K562 (cell line): ENCODE measurements around the gene PHLDB2. TPM values are rescaled to one million over a fixed set of nuclear protein-coding genes. Genes with fewer than 3 reads are reported as not detected.

Experiments
- ATAC-seq: fragments of 200-7000 bp; cut with Tn5 transposase; 3 replicates; pipeline ENCODE4 v1.9.1; 2020; ENCODE audit warnings: moderate library complexity
- BruUV-seq: library from RNA; stranded (reverse); fragments of 400-500 nt; replicated peaks from 2 replicates; lab custom pipeline; 2021; lab: Mats Ljungman, UMichigan
- CTCF ChIA-PET: fragments of 300-600 bp; formaldehyde crosslinking; extraction: SDS; loops from one replicate; lab custom pipeline; 2021; ENCODE audit warnings: low intra/inter-chr PET ratio; lab: Yijun Ruan, JAX
- POLR2A ChIA-PET: fragments of 300-600, 350-650 bp; sonication (Branson Sonifier 250); formaldehyde crosslinking; extraction: SDS; loops from one replicate; lab custom pipeline; 2021; ENCODE audit warnings: antibody characterized with exemption, inconsistent platforms; lab: Yijun Ruan, JAX
- DNase-seq, 4 experiments: peaks; one replicate each; pipeline versions ENCODE4 v3.0.0 to v3.0.0-alpha.2; 2011 to 2018; ENCODE audit warnings: low spot score in 3 of 4, mixed read lengths in 3 of 4; ENCODE audit errors: extremely low read depth in 1 of 4
- FAIRE-seq: peaks from 2 replicates; lab custom pipeline; 2011; peaks lifted over from hg19 to GRCh38; lab: Jason Lieb, UNC
- H2AFZ ChIP-seq: 2 replicates; pipeline ENCODE4 v1.6.0; 2011; ENCODE audit warnings: low read depth, low read length, control low read depth, inconsistent platforms
- H3K27ac ChIP-seq: fragments of 200-600 bp; 3 replicates; pipeline ENCODE4 v1.8.0; 2011; ENCODE audit warnings: low read depth, mild to moderate bottlenecking, control low read depth, inconsistent platforms, low read length, moderate library complexity, mixed read lengths; ENCODE audit errors: extremely low read depth
- H3K27me3 ChIP-seq, 2 experiments: fragments of 300-600 bp in 1 of 2; 2 replicates in 1 of 2; 3 replicates in 1 of 2; pipeline versions ENCODE4 v1.6.0 to v1.8.0; 2011; ENCODE audit warnings: inconsistent platforms in 2 of 2, low read length in 2 of 2, mild to moderate bottlenecking in 1 of 2, mixed read lengths in 1 of 2, moderate library complexity in 1 of 2; ENCODE audit not compliant: control insufficient read depth in 2 of 2, insufficient read depth in 2 of 2
- H3K36me3 ChIP-seq: fragments of 300-600 bp; 3 replicates; pipeline ENCODE4 v1.8.0; 2011; ENCODE audit warnings: mild to moderate bottlenecking, low read length, inconsistent platforms; ENCODE audit not compliant: control insufficient read depth, insufficient read depth
- H3K4me1 ChIP-seq, 2 experiments: fragments of 200-600 bp in 1 of 2; replicated peaks in 1 of 2; 2 replicates in 1 of 2; 3 replicates in 1 of 2; pipeline versions ENCODE4 v1.5.1 to v1.8.0; 2011; ENCODE audit warnings: inconsistent platforms in 2 of 2, low read length in 2 of 2, mild to moderate bottlenecking in 1 of 2, mixed read lengths in 1 of 2, moderate library complexity in 1 of 2; ENCODE audit not compliant: control insufficient read depth in 2 of 2, insufficient read depth in 2 of 2
- H3K4me2 ChIP-seq: 2 replicates; pipeline ENCODE4 v1.6.1; 2011; ENCODE audit warnings: low read length, control low read depth, inconsistent platforms, mixed read lengths; ENCODE audit not compliant: insufficient read depth
- H3K4me3 ChIP-seq: fragments of 200-600 bp; sonication (generic), shearing (Covaris generic); 2 replicates; pipeline ENCODE4 v1.5.1; 2016; ENCODE audit warnings: control low read depth, inconsistent platforms
- H3K79me2 ChIP-seq: fragments of 200-600 bp; 3 replicates; pipeline ENCODE4 v1.8.0; 2011; ENCODE audit warnings: low read length, inconsistent platforms; ENCODE audit not compliant: control insufficient read depth, insufficient read depth
- H3K9ac ChIP-seq, 2 experiments: 2 replicates each; pipeline versions ENCODE4 v1.6.0 to v1.6.1; 2011; ENCODE audit warnings: low read depth in 2 of 2, low read length in 2 of 2, control low read depth in 1 of 2, inconsistent platforms in 1 of 2, mild to moderate bottlenecking in 1 of 2, mixed read lengths in 1 of 2; ENCODE audit not compliant: insufficient read depth in 1 of 2
- H3K9me1 ChIP-seq: one replicate; pipeline ENCODE4 v1.6.0; 2011; ENCODE audit warnings: inconsistent platforms, mild to moderate bottlenecking, low read length, moderate library complexity; ENCODE audit not compliant: control insufficient read depth, insufficient read depth
- H3K9me3 ChIP-seq: replicated peaks from 2 replicates; pipeline ENCODE4 v1.5.1; 2011; ENCODE audit warnings: low read depth, low read length, inconsistent platforms; ENCODE audit not compliant: control insufficient read depth, insufficient read depth
- H4K20me1 ChIP-seq: replicated peaks from 2 replicates; pipeline ENCODE4 v1.6.1; 2011; ENCODE audit warnings: low read length, inconsistent platforms, mixed read lengths; ENCODE audit not compliant: control insufficient read depth, insufficient read depth
- ARNT ChIP-seq, 2 experiments: fragments of 450-650 bp; IDR thresholded peaks; 2 replicates each; pipeline ENCODE4 v1.6.1; 2016; ENCODE audit warnings: mild to moderate bottlenecking in 1 of 2
- ATF1 ChIP-seq, 2 experiments: fragments of 450-650 bp in 1 of 2; IDR thresholded peaks; 2 replicates each; pipeline ENCODE4 v1.6.1; 2016; ENCODE audit warnings: missing compliant biosample characterization in 1 of 2, missing genetic modification characterization in 1 of 2
- CBX3 ChIP-seq, 2 experiments: IDR thresholded peaks; 1 replicate in 1 of 2; 2 replicates in 1 of 2; pipeline ENCODE4 v1.6.1; 2012; ENCODE audit warnings: inconsistent platforms in 2 of 2, low read length in 2 of 2, borderline replicate concordance in 1 of 2, control low read depth in 1 of 2
- ESRRA ChIP-seq: fragments of 450-650 bp; IDR thresholded peaks from 2 replicates; pipeline ENCODE4 v1.6.1; 2014; ENCODE audit warnings: low read depth, mild to moderate bottlenecking, moderate library complexity, borderline replicate concordance
- HES1 ChIP-seq: fragments of 450-650 bp; IDR thresholded peaks from 2 replicates; pipeline ENCODE4 v1.6.1; 2016; ENCODE audit warnings: low read depth, mild to moderate bottlenecking, moderate library complexity
- HEY1 ChIP-seq: fragments of 250-450 bp; sonication (Bioruptor Pico); IDR thresholded peaks from 2 replicates; pipeline ENCODE4 v1.5.0; 2020; ENCODE audit warnings: mild to moderate bottlenecking, moderate library complexity, borderline replicate concordance
- MCM5 ChIP-seq: fragments of 450-650 bp; IDR thresholded peaks from 2 replicates; pipeline ENCODE4 v1.6.1; 2016; ENCODE audit warnings: low read depth
- PTBP1 ChIP-seq: fragments of 200-400 bp; formaldehyde crosslinking; IDR thresholded peaks from 2 replicates; pipeline ENCODE4 v1.6.1; 2017; ENCODE audit warnings: low read depth, low read length
- RERE ChIP-seq: sonication (generic); formaldehyde crosslinking; IDR thresholded peaks from 2 replicates; pipeline ENCODE4 v1.8.0; 2023; ENCODE audit warnings: missing genetic modification reagents, mild to moderate bottlenecking, borderline replicate concordance
- SRSF3 ChIP-seq: fragments of 200-400 bp; formaldehyde crosslinking; IDR thresholded peaks from 2 replicates; pipeline ENCODE4 v1.6.1; 2016; ENCODE audit warnings: mild to moderate bottlenecking, low read length, moderate library complexity; ENCODE audit not compliant: insufficient read depth
- ZNF124 ChIP-seq: sonication (generic); formaldehyde crosslinking; IDR thresholded peaks from 2 replicates; pipeline ENCODE4 v1.8.1; 2022; ENCODE audit warnings: missing genetic modification reagents
- ZNF280A ChIP-seq: fragments of 450-650 bp; IDR thresholded peaks from 2 replicates; pipeline ENCODE4 v1.6.1; 2018; ENCODE audit warnings: mild to moderate bottlenecking, low read depth; ENCODE audit not compliant: partially characterized antibody
- in situ Hi-C: fragments of 300-500 bp; cut with MboI; formaldehyde crosslinking; loops from 4 replicates; pipeline ENCODE4 v1.15.0; 2018; ENCODE audit warnings: inconsistent platforms, mixed read lengths
- intact Hi-C: fragments of 100-400 bp; cut with micrococcal nuclease; formaldehyde crosslinking; loops from 2 replicates; pipeline ENCODE4 v1.14.2; 2022
- polyA plus RNA-seq, 8 experiments: library from polyadenylated mRNA; depleted of rRNA in 4 of 8; stranded (reverse) in 5 of 8; unstranded in 3 of 8; fragments of >200 nt; fragmentation: Nextera tagmentation in 2 of 8; fragmentation: Illumina TruSeq in 1 of 8; extraction: Ambion mirVana in 2 of 8; extraction: Trizol in 1 of 8; gene quantifications; 2 replicates each; pipeline versions ENCODE4 v1.2.1 to v1.2.3, GENCODE V29; 2011 to 2014; ENCODE audit warnings: inconsistent platforms in 1 of 8, missing spikeins in 1 of 8
- total RNA-seq, 7 experiments: library from RNA; depleted of rRNA in 6 of 7; stranded (reverse); fragments of >200 nt in 6 of 7; fragmentation: Illumina TruSeq in 2 of 7; extraction: Trizol in 2 of 7; gene quantifications; 2 replicates each; pipeline versions ENCODE4 v1.2.1 to v1.2.3, GENCODE V29; 2011 to 2021; ENCODE audit warnings: low replicate concordance in 1 of 7

Gene PHLDB2
- total and polyA plus RNA-seq, 9 of the 15 experiments (the other 6 are each of a cell fraction or from before 2014, with no cell fraction given), result 0.04 TPM; not detected in 8

GRCh38 chr3:111874177-111874820 is 15.2 kb downstream of the PHLDB2 start (continued):
- TF ChIP-seq RERE (CRISPR knock-in tag) (no peak), MCM5 (no peak)
- TF ChIP-seq, all 486 proteins: peak for 0

- intact Hi-C loops (no loop called here), in situ Hi-C loops (no loop called here)
- Histone ChIP-seq H3K4me2 (no peak overlapping the region), H3K79me2 (no peaks in the 10 kb centered on the region), H3K27me3 (no peaks in the 10 kb centered on the region), H4K20me1 (no peaks in the 10 kb centered on the region)
- POLR2A ChIA-PET, result no interaction called here
- CTCF ChIA-PET, result no interaction called here
- no peak for TF ChIP-seq HEY1 (CRISPR knock-in tag)
- TF ChIP-seq ATF1 (CRISPR knock-in tag; IDR thresholded peaks at IDR 0.05), result no peak
- TF ChIP-seq ATF1 (tag; IDR thresholded peaks at IDR 0.05), result no peak
- TF ChIP-seq HES1, result no peak
- TF ChIP-seq ZNF124 (CRISPR knock-in tag), result no peak
- TF ChIP-seq CBX3 (IDR thresholded peaks at IDR 0.05; ENCODE audit: borderline replicate concordance in 1 of 2, low read length in 2 of 2), result no peak
- no peak for TF ChIP-seq ESRRA
- TF ChIP-seq ARNT (IDR thresholded peaks at IDR 0.05), result no peak
- no peak for TF ChIP-seq PTBP1
- no peak for TF ChIP-seq SRSF3
- no peak for TF ChIP-seq ZNF280A
- TF ChIP-seq, all 486 proteins: peak for 0
- Histone ChIP-seq H3K9ac (no peak overlapping the region), H3K27ac (no peak overlapping the region), H3K4me1 (no peaks in the 10 kb centered on the region), H2AFZ (no peak overlapping the region), H3K36me3 (no peaks in the 10 kb centered on the region), H3K4me3 (no peak overlapping the region), H3K9me1 (no peaks in the 10 kb centered on the region), H3K9me3 (no peaks in the 10 kb centered on the region)
- FAIRE-seq (no peak), DNase-seq (no peak), ATAC-seq (no peak)
- no TSS peak for BruUV-seq
Measured at GRCh38 chr3:111881480-111881879, 22.4 kb downstream of the PHLDB2 start.
